GM18526 (cell line): ENCODE results near the gene DDX5.

Experiments used
- POLR2A ChIP-seq: IDR thresholded peaks from 3 replicates; pipeline ENCODE4 v1.6.1; 2011; ENCODE audit not compliant: insufficient read length; ENCODE audit errors: extremely low read depth

DDX5 gene

GRCh38 chr17:64480951-64481350 is 25.1 kb downstream of the DDX5 start:
- TF ChIP-seq POLR2A, result no peak

DNA sequence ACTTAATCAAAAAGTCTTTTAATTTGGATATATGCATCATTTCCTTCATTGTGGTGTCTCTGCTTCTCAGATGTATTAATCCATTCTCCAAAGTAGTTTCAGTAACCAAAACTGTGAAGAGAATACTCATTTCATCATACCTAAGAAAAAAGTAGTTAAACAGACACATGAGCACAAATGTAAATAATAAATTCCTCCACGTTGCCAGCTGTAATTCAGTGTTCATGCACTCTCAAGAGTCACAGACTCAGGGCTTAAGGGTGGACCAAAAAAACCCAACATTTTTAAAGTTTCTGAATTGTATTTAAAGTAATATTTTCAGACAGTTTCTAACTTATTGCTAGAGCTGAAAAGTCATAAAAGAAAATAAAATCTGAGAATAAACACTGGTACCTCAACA is 28.2 kb downstream of the DDX5 start:
- no peak for TF ChIP-seq POLR2A

DNA sequence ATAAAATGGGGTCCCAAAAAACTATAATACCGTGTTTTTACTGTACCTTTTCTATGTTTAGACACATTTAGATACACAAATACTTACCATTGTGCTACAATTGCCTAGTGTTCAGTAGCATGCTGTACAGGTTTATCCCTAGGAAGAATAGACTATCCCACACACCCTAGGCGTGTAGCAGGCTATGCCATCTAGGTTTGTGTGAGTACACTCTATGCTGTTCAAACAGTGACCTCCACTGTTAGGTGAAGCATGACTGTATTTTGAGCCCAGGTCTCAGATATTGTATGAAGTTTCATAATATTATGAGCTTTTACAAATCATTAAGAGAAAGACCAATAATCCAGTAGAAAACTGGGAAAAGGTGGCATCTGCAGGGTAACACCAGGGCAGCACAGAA is 33.5 kb downstream of the DDX5 start:
- no peak for TF ChIP-seq POLR2A

DNA sequence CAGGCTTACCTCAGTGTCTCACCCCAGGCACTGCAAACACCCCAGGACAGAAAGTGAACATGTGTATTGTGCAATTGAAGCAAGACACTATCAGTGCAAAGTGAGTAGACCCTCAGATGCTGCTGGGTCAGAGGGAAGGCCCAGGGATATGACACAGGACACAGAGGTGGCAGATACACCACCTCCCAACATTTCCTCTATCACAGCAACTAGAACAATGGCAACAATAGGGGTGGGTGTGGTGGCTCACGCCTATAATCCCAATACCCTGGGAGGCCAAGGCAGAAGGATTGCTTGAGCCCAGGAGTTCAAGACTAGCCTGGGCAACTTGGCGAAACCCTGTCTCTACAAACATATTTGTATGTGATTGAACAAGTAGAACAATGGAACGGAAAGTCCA is 34.6 kb downstream of the DDX5 start:
- TF ChIP-seq POLR2A, result no peak

DNA sequence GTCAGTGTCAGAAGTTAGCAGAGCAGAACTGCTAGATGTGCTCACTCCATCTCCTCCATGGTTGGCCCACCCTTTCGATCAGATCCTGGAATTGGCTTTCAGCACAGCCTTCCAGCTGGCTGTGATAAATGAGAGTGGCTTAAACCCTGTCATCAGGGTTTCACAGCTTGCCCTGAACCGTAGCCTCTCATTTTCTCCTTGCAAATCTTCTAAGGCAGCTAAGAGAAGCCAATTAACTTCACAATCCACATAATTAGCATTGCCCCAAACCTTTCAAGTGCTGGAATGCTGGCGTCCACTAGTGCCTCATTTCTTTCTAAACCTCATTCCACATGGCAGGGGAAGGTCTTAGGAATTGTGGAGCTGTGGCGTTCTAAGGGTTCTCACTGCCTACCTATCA is 35.5 kb downstream of the DDX5 start:
- TF ChIP-seq POLR2A, result no peak

DNA sequence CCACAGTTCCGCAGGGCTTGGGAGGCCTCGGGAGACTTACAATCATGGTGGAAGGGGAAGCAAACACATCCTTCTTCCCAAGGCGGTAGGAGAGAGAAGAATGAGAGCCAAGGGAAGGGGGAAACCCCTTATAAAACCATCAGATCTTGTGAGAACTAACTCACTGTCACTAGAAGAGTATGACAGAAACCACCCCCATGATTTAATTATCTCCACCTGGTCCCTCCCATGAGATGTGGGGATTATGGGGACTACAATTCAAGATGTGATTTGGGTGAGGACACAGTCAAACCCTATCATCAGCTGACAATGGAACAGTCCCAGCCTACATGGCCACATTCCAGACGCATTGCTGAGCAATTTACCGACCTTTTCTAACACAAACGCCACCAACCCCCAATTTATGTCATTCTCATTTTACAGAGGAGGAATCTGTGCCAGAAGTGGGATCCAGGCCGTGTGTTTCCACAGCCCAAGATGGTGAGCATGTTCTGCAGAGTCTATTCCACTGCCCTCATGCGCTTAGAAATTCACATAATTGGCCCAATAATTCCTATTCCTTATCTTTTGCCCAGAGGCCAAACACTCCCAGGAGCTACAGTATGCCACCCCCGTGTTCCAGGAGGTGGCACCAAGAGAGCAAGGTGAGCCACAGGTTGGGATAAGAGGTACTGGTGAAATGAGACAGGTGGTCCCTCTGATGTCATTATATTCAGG is 39.9 kb downstream of the DDX5 start:
- TF ChIP-seq POLR2A, result no peak

DNA sequence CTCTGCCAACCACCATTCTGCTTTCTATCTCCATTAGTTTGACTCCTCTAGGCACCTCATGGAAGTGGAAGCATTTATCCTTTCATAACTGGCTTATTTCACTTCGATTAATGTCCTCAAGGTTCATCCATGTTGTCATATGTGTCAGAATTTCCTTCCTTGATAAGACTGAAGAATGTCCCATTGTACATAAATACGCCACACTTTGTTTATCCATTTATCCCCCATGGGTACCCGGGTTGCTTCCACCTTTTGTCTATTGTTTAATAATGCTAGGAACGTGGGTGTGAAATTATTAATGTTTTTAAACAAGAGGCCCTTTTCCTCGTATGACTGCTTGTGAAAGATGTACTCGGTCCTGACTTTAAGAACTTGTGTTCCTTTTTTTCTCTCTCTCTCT is 44.3 kb downstream of the DDX5 start:
- no peak for TF ChIP-seq POLR2A

GRCh38 chr17:64460955-64461354 is 45.1 kb downstream of the DDX5 start:
- no peak for TF ChIP-seq POLR2A

GRCh38 chr17:64459284-64459747 is 46.8 kb downstream of the DDX5 start:
- TF ChIP-seq POLR2A, result no peak

DNA sequence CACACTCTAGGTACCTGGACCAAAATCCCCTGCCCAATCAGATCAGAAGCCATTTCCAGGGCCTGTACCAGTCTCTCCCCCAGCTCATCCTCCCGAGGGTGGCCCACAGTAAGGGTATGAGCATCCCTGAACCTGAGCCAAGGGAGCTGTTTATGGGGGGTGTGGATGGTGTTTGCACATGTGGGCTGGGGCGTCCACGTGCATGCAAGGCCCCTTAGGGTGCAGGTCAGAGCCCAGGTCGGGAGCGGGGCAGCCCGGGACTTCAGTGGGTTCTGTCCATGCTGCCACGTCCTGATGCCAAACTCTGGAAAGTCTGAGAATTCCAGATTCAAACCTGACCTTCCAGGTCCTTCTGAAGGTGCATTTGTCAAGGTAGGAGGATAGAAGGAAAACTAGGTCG is 47.3 kb downstream of the DDX5 start:
- no peak for TF ChIP-seq POLR2A

DNA sequence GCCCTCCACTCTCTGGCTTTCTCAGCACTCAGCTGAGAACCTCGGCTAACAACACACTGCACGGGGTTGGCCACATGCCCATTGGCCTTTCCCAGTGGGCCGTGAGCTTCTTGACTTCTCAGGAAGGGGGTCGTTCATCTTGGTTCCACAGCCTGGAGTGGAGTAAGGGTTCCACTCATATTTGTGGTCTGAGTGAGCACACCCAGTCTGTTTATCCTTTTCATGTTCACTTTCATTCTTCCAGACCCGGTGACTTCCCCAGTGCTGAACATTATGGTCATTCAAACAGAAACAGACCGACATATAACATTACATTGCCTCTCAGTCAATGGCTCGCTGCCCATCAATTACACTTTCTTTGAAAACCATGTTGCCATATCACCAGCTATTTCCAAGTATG is 48.9 kb downstream of the DDX5 start:
- no peak for TF ChIP-seq POLR2A

DNA sequence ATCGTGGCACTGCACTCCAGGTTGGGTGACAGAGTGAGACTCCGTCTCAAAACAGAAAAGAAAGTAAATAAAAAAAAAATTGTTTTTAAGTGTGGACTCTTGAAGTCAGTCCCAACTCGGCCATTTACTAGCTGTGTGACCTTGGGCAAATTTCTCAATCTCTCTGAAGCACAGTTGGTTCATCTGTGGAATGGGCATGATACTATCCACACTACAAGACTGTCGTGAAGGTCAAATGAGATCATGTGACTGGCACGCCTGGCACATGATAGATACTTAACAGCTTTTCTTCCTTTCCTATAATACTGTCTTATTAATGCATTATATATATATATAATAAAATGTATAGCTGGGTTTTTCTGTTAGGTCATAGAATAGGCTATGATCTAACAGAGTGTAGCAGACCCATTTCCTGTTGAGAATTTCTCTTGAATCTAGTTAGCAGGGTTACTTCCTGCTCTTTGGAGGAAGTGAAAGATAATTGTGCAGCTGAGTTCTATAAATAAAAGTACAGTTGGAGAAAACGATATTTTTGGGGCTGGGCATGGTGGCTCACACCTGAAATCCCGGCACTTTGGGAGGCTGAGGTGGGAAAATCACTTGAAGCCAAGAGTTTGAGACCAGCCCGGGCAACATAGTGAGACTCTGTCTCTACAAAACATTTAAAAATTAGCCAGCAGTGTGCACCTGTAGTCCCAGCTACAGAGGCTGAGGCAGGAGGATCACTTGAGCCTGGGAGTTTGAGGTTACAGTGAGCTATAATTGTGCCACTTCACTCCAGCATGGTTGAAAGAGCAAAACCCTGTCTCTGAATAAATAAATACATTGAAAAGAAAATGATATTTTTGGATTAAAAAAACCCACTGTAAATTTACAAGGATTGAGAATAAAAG is 49.9 kb downstream of the DDX5 start:
- TF ChIP-seq POLR2A, result no peak

- no peak for TF ChIP-seq POLR2A
These were observed 56.5 kb downstream of the DDX5 start for GRCh38 chr17:64449545-64449944.

- TF ChIP-seq POLR2A, result no peak
These were observed 57.2 kb downstream of the DDX5 start, which contains the start of gene MILR1 for GRCh38 chr17:64448665-64449512. Gene MILR1, plus strand, starts transcription at chr17:64449115. Its CDS starts 54 bp downstream, at chr17:64449169.
